ENCODE results near the gene ACADM. TPM values are rescaled to one million over a fixed set of nuclear protein-coding genes. Genes with fewer than 3 reads are reported as not detected.

Gene ACADM
- total and polyA plus RNA-seq, 2 donors (not counting 3 experiments of a cell fraction or from before 2014, with no cell fraction given), result 10.8 to 32.5 TPM

DNA sequence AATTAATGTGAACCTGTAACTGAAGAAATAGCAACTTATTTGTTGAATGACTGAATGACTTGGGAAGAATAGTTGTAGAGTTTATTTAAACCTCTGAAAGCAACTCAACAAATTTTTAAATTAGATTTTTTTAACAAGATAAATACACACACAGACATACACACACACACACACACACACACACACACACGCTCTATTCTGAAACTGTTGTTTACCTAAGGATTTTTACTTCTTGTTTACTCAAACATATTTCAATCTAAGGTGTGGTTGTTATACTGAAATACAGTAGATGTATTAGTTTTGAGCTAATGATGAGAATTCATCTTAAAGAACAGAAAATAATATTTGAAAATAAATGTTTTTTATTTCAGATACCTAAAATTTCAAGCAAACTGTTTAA is 11.5 kb downstream of the ACADM start:
- no peak for FAIRE-seq
- TF ChIP-seq POLR2AphosphoS5 (IDR thresholded peaks at IDR 0.05; ENCODE audit: insufficient read depth, low read depth, low read length) (no peak), CTCF (IDR thresholded peaks at IDR 0.05; ENCODE audit: extremely low read depth in 1 of 2, insufficient read depth in 1 of 2, low read depth in 1 of 2, low read length in 2 of 2) (no peak), POLR2A (IDR thresholded peaks at IDR 0.05; ENCODE audit: low read depth, low read length) (no peak)
- TF ChIP-seq, protein P1, sequence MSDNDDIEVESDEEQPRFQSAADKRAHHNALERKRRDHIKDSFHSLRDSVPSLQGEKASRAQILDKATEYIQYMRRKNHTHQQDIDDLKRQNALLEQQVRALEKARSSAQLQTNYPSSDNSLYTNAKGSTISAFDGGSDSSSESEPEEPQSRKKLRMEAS (IDR thresholded peaks at IDR 0.05; ENCODE audit: insufficient read depth, insufficient read length), result no peak
- Histone ChIP-seq H3K27ac (ENCODE audit: insufficient read depth, low read depth, low read length) (no peak overlapping the region), H4K20me1 (replicated peaks; ENCODE audit: control insufficient read depth, extremely low read depth, insufficient read depth, low read length) (no peaks in the 10 kb centered on the region), H3K79me2 (ENCODE audit: control insufficient read depth, insufficient read depth, low read length) (no peaks in the 10 kb centered on the region), H3K4me3 (replicated peaks in 1 of 3; ENCODE audit: insufficient read depth in 1 of 3, low read depth in 1 of 3, low read length in 3 of 3) (no peak overlapping the region), H2AFZ (ENCODE audit: low read depth, low read length) (no peak overlapping the region), H3K4me1 (ENCODE audit: control insufficient read depth, extremely low read depth, insufficient read depth, low read length) (no peaks in the 10 kb centered on the region), H3K27me3 (ENCODE audit: control insufficient read depth in 2 of 2, insufficient read depth in 2 of 2, low read length in 2 of 2) (no peaks in the 10 kb centered on the region), H3K9ac (replicated peaks; ENCODE audit: extremely low read depth, insufficient read depth, low read length) (no peak overlapping the region), H3K36me3 (ENCODE audit: control insufficient read depth in 2 of 2, extremely low read depth in 1 of 2, insufficient read depth in 2 of 2, low read length in 2 of 2) (peaks cover 4 to 11% of the 10 kb centered on the region in 2 experiments), H3K9me3 (replicated peaks; ENCODE audit: control insufficient read depth, insufficient read depth, low read length) (no peaks in the 10 kb centered on the region), H3K4me2 (ENCODE audit: insufficient read depth, low read length) (no peak overlapping the region), H3K9me1 (replicated peaks; ENCODE audit: control insufficient read depth, extremely low read depth, insufficient read depth, low read length) (no peaks in the 10 kb centered on the region)
- intact Hi-C loops (cut with micrococcal nuclease) (no loop called here), dilution Hi-C loops (cut with MboI; ENCODE audit: extremely low pct_ligation_motif_present, low sequenced_read_pairs) (no loop called here)
- no TSS peak for BruUV-seq (replicated peaks)
- no peak for DNase-seq (ENCODE audit: low read depth, low spot score)
- ChIA-PET CTCF (no interaction called here), POLR2A (no interaction called here)

- FAIRE-seq, result no peak
- Histone ChIP-seq H4K20me1 (replicated peaks; ENCODE audit: control insufficient read depth, extremely low read depth, insufficient read depth, low read length) (no peaks in the 10 kb centered on the region), H3K4me3 (replicated peaks in 1 of 3; ENCODE audit: insufficient read depth in 1 of 3, low read depth in 1 of 3, low read length in 3 of 3) (no peak overlapping the region), H3K9me3 (replicated peaks; ENCODE audit: control insufficient read depth, insufficient read depth, low read length) (no peaks in the 10 kb centered on the region), H3K27ac (ENCODE audit: insufficient read depth, low read depth, low read length) (no peak overlapping the region), H3K27me3 (ENCODE audit: control insufficient read depth in 2 of 2, insufficient read depth in 2 of 2, low read length in 2 of 2) (no peaks in the 10 kb centered on the region), H3K4me2 (ENCODE audit: insufficient read depth, low read length) (no peak overlapping the region), H3K4me1 (ENCODE audit: control insufficient read depth, extremely low read depth, insufficient read depth, low read length) (no peaks in the 10 kb centered on the region), H3K36me3 (ENCODE audit: control insufficient read depth in 2 of 2, extremely low read depth in 1 of 2, insufficient read depth in 2 of 2, low read length in 2 of 2) (peaks cover 9 to 16% of the 10 kb centered on the region in 2 experiments), H3K79me2 (ENCODE audit: control insufficient read depth, insufficient read depth, low read length) (no peaks in the 10 kb centered on the region), H3K9me1 (replicated peaks; ENCODE audit: control insufficient read depth, extremely low read depth, insufficient read depth, low read length) (no peaks in the 10 kb centered on the region), H2AFZ (ENCODE audit: low read depth, low read length) (no peak overlapping the region), H3K9ac (replicated peaks; ENCODE audit: extremely low read depth, insufficient read depth, low read length) (no peak overlapping the region)
- no peak for TF ChIP-seq CTCF (IDR thresholded peaks at IDR 0.05; ENCODE audit: extremely low read depth in 1 of 2, insufficient read depth in 1 of 2, low read depth in 1 of 2, low read length in 2 of 2)
- TF ChIP-seq FOS (IDR thresholded peaks at IDR 0.05; ENCODE audit: borderline replicate concordance, insufficient read depth, low read length), result no peak
- no peak for TF ChIP-seq POLR2A (IDR thresholded peaks at IDR 0.05; ENCODE audit: low read depth, low read length)
- TF ChIP-seq EZH2 (IDR thresholded peaks at IDR 0.05; ENCODE audit: borderline replicate concordance, low read depth, low read length, severe bottlenecking), result no peak
- no peak for TF ChIP-seq GATA2 (IDR thresholded peaks at IDR 0.05; ENCODE audit: insufficient read depth, insufficient read length, low read depth, low read length)
- no peak for TF ChIP-seq MYC (IDR thresholded peaks at IDR 0.05; ENCODE audit: low read depth, low read length)
- TF ChIP-seq, protein P1 (IDR thresholded peaks at IDR 0.05; ENCODE audit: insufficient read depth, insufficient read length), result no peak
- no peak for TF ChIP-seq JUN (IDR thresholded peaks at IDR 0.05; ENCODE audit: borderline replicate concordance, insufficient read depth, insufficient read length, low read depth)
- TF ChIP-seq POLR2AphosphoS5 (IDR thresholded peaks at IDR 0.05; ENCODE audit: insufficient read depth, low read depth, low read length), result no peak
- POLR2A ChIA-PET, result no interaction called here
- no TSS peak for BruUV-seq (replicated peaks)
- intact Hi-C loops (cut with micrococcal nuclease), result no loop called here
- CTCF ChIA-PET, result no interaction called here
- DNase-seq (ENCODE audit: low read depth, low spot score), result no peak
- dilution Hi-C loops (cut with MboI; ENCODE audit: extremely low pct_ligation_motif_present, low sequenced_read_pairs), result no loop called here
Observed at GRCh38 chr1:75742047-75742625, 17.6 kb downstream of the ACADM start.

Measured in endothelial cell of umbilical vein (primary cell).